Smooth muscle cell (in vitro differentiated cells): ENCODE data around the gene PPP1R26. TPM values are rescaled to one million over a fixed set of nuclear protein-coding genes. Genes with fewer than 3 reads are reported as not detected.

Experiments
- DNase-seq: peaks from one replicate; lab custom pipeline; 2025; ENCODE audit not compliant: unreplicated experiment; lab: John Stamatoyannopoulos, UW
- H2AFZ ChIP-seq: fragments of 200-600 bp; sonication (generic); 2 replicates; pipeline ENCODE4 v1.6.0; 2016; ENCODE audit warnings: antibody characterized with exemption, low read depth, mild to moderate bottlenecking
- H3F3A ChIP-seq: fragments of 200-600 bp; sonication (generic); 2 replicates; pipeline ENCODE4 v1.6.0; 2017; ENCODE audit warnings: antibody characterized with exemption, low read depth
- H3K27ac ChIP-seq: fragments of 200-600 bp; sonication (generic); 2 replicates; pipeline ENCODE4 v1.5.1; 2016; ENCODE audit warnings: low read depth, mild to moderate bottlenecking
- H3K27me3 ChIP-seq: fragments of 200-600 bp; sonication (generic); 2 replicates; pipeline ENCODE4 v1.6.1; 2016; ENCODE audit warnings: low read depth, mild to moderate bottlenecking
- H3K36me3 ChIP-seq: fragments of 200-600 bp; sonication (generic); 2 replicates; pipeline ENCODE4 v1.5.1; 2016; ENCODE audit warnings: low read depth
- H3K4me1 ChIP-seq: fragments of 200-600 bp; sonication (generic); 2 replicates; pipeline ENCODE4 v1.5.1; 2016; ENCODE audit warnings: low read depth
- H3K4me2 ChIP-seq: fragments of 200-600 bp; sonication (generic); 2 replicates; pipeline ENCODE4 v1.6.0; 2016; ENCODE audit warnings: mild to moderate bottlenecking
- H3K4me3 ChIP-seq: fragments of 200-600 bp; sonication (generic); 2 replicates; pipeline ENCODE4 v1.5.1; 2016; ENCODE audit warnings: mild to moderate bottlenecking
- H3K79me2 ChIP-seq: fragments of 200-600 bp; sonication (generic); 2 replicates; pipeline ENCODE4 v1.6.0; 2016; ENCODE audit warnings: low read depth, mild to moderate bottlenecking
- H3K9ac ChIP-seq: fragments of 200-600 bp; sonication (generic); 2 replicates; pipeline ENCODE4 v1.6.0; 2016; ENCODE audit warnings: low read depth
- H3K9me3 ChIP-seq: fragments of 200-600 bp; sonication (generic); replicated peaks from 2 replicates; pipeline ENCODE4 v1.5.1; 2016; ENCODE audit warnings: low read depth
- H4K20me1 ChIP-seq: fragments of 200-600 bp; sonication (generic); 2 replicates; pipeline ENCODE4 v1.6.0; 2016; ENCODE audit warnings: low read depth
- CTCF ChIP-seq: fragments of 200-600 bp; sonication (generic); IDR thresholded peaks from 2 replicates; pipeline ENCODE4 v1.5.1; 2017; ENCODE audit warnings: borderline replicate concordance, mild to moderate bottlenecking, antibody characterized with exemption; ENCODE audit not compliant: insufficient read depth, poor library complexity, severe bottlenecking
- WGBS: methylation state at CpG from one replicate; pipeline ENCODE4 v1.1.7; 2016; ENCODE audit warnings: low lambda C conversion rate; 5-methylcytosine and 5-hydroxymethylcytosine counted together
- polyA plus RNA-seq: library from polyadenylated mRNA; unstranded; fragments of >200 nt; fragmentation: Nextera tagmentation; extraction: Ambion mirVana; gene quantifications from 2 replicates; pipeline ENCODE4 v1.2.1, GENCODE V29; 2016
- total RNA-seq: library from RNA; depleted of rRNA; stranded (reverse); fragments of >200 nt; gene quantifications from 2 replicates; pipeline ENCODE4 v1.2.3, GENCODE V29; 2014

Gene PPP1R26
- total and polyA plus RNA-seq, 2 experiments from 2014 or later: 7.7 to 8.1 TPM

GRCh38 chr9:135487281-135488012 is 7.9 kb downstream of the PPP1R26 start:
- H3K79me2 ChIP-seq: no peaks in the 10 kb centered on the region
- no peak overlapping the region for H2AFZ ChIP-seq
- no peaks in the 10 kb centered on the region for H3K4me1 ChIP-seq
- H3K4me3 ChIP-seq: no peak overlapping the region
- WGBS: 97% methylated on average over 31 of the region's 40 CpGs
- H3K36me3 ChIP-seq: no peaks in the 10 kb centered on the region
- H3K9me3 ChIP-seq: no peaks in the 10 kb centered on the region
- H3K27me3 ChIP-seq: no peaks in the 10 kb centered on the region
- no peak overlapping the region for H3K9ac ChIP-seq
- TF ChIP-seq CTCF: no peak
- no peaks in the 10 kb centered on the region for H4K20me1 ChIP-seq
- no peak for DNase-seq
- no peak overlapping the region for H3K4me2 ChIP-seq
- no peaks in the 10 kb centered on the region for H3F3A ChIP-seq
- no peak overlapping the region for H3K27ac ChIP-seq

- H3K4me1 ChIP-seq: no peaks in the 10 kb centered on the region
- no peaks in the 10 kb centered on the region for H4K20me1 ChIP-seq
- no peaks in the 10 kb centered on the region for H3K79me2 ChIP-seq
- no peaks in the 10 kb centered on the region for H3K36me3 ChIP-seq
- no peaks in the 10 kb centered on the region for H3K9me3 ChIP-seq
- no peak overlapping the region for H3K4me2 ChIP-seq
- WGBS: 94% methylated on average over 18 of the region's 18 CpGs
- no peak overlapping the region for H2AFZ ChIP-seq
- no peaks in the 10 kb centered on the region for H3K27me3 ChIP-seq
- no peak overlapping the region for H3K9ac ChIP-seq
- no peak for TF ChIP-seq CTCF
- no peak overlapping the region for H3K27ac ChIP-seq
- no peaks in the 10 kb centered on the region for H3F3A ChIP-seq
- no peak for DNase-seq
- no peak overlapping the region for H3K4me3 ChIP-seq
Measured at GRCh38 chr9:135488013-135488330, 8.4 kb downstream of the PPP1R26 start.

GRCh38 chr9:135488527-135488926 is 8.9 kb downstream of the PPP1R26 start:
- Histone ChIP-seq H3K36me3 (no peaks in the 10 kb centered on the region), H3F3A (no peaks in the 10 kb centered on the region), H3K4me2 (no peak overlapping the region), H2AFZ (no peak overlapping the region), H4K20me1 (no peaks in the 10 kb centered on the region), H3K4me1 (no peaks in the 10 kb centered on the region), H3K9me3 (no peaks in the 10 kb centered on the region), H3K4me3 (no peak overlapping the region), H3K27ac (no peak overlapping the region), H3K79me2 (no peaks in the 10 kb centered on the region), H3K9ac (no peak overlapping the region), H3K27me3 (no peaks in the 10 kb centered on the region)
- no peak for DNase-seq
- WGBS: 93% methylated on average over 17 of the region's 17 CpGs
- no peak for TF ChIP-seq CTCF
